Measurements from ENCODE around the gene OSBPL6.
"Not testable (repeated sequence)": the region's sequence is repeated elsewhere in the genome, so short reads cannot be mapped to it uniquely, and the experiment has no call there.

OSBPL6 gene

DNA sequence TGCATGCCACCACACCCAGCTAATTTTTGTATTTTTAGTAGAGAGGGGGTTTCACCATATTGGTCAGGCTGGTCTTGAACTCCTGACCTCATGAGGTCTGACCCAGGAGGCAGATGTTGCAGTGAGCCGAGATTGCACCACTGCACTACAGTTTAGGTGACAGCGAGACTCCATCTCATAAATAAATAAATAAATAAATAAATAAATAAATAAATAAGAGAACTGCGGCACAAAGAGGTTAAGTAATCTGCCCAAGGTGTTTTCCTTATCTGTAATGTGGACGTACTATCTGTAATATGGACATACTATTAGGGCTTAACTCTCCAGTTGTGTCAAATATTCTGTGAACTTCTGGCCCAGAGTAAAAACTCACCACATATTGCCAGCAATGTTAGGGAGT lies 4.1 kb downstream of the OSBPL6 start:
- not testable (repeated sequence) for DNase-seq (ENCODE audit: low spot score)

- no peak for DNase-seq (ENCODE audit: low spot score)
These were observed 5.0 kb downstream of the OSBPL6 start for GRCh38 chr2:178199334-178199733.

DNA sequence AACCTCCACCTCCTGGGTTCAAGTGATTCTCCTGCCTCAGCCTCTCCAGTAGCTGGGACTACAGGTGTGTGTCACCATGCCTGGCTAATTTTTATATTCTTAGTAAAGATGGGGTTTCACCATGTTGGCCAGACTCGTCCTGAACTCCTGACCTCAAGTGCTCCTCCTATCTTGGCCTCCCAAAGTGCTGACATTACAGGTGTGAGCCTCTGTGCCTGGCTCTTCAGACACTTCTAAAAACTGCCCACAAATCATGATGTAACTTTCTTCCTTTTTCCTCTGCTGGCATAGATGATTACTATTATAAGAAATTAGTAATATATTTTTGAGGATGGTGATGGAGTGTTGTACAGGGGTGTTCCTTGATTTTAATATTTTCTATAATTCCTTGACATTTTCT lies 6.0 kb downstream of the OSBPL6 start:
- DNase-seq (ENCODE audit: low spot score), result no peak

DNA sequence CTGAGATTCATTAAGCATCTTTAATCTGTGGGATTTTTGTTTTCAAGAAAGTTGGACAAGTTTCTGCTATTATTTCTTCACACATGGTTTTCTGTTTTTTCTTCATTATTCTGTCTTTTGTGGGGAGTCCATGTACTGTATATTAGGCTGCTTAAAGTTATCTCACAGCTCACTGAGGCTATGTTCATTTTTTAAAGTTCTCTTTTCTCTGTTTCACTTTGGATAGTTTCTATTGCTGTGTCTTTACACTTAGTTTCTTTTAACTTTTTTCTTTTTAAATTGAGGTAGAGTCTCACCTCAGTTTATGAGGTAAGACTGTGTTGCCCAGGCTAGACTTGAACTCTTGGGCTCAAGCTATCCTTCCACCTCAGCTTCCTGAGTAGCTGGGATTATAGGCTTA lies 8.6 kb downstream of the OSBPL6 start:
- no peak for DNase-seq (ENCODE audit: low spot score)

DNA sequence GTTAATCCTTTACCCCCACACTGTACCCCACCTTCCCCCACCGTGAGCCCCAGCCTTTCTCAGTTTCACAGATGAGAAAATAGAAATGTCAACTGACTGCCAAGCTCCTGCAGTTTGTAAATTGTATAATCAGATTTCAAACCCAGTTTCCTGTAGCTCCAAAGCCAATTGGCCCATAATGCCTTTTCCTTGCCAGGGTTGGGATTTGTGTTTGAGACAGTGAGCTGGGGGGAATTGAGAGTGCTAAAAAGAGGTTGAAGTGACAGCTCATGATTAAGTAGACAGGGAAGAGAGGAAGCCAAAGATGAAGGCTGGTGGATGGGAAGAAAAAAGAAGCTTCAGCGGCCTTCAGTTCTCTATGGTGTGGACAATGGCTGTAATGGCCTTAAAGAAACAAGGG lies 10.7 kb downstream of the OSBPL6 start:
- no peak for DNase-seq (ENCODE audit: low spot score)

DNA sequence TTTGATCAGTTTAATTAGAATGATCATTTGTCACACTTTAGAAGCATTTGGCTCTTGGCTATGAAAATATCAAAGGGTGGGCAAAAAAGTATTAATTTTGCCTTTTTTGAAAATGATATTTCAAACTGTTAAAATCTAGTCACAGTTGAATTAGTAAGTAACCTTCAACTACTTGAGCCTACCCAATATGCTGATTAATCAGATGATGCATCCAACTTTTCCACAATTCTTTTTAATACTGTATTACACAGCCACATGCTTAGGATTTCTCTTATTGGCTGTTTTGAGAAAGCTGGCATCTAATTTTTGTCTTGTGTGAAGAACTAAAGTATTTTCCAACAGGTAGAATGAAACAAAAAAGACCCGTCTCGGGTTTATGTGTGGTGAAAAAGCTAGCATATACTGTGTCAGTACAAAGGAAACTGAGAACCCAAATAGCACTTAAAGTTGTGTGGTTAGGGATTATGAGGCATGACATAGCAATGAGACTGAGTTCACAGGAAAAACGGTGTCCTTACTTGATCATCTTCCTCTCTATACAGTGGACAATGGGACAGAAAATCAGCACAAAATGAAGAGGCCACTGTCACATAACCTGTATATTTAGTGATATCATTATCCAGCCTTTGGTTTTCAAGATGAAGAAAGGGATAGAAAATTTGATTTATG lies 11.7 kb downstream of the OSBPL6 start:
- peak; percentile 62 for DNase-seq (ENCODE audit: low spot score)

- no peak for DNase-seq (ENCODE audit: low spot score)
These were observed 14.0 kb downstream of the OSBPL6 start for GRCh38 chr2:178208336-178208735.

DNA sequence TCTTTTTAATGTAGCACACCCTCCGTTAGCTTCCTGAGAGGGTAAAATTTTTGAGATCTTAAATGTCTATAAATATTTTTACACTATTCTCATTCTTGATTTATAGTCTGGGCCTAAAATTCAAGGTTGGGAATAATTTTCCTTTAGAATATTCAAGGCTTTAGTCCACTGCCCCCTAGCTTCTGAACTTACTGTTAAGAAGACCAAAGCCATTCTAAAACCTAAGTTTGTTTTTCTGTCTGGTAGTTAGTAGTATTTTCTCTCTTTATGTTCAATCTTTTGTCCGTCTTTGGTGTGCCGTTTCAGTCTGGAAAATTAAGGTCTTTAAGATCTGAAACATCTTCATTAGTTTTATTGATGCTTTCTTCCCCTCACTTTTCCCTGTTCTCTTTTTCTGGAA lies 14.5 kb downstream of the OSBPL6 start:
- peak; percentile 15 for DNase-seq (ENCODE audit: low spot score)

GRCh38 chr2:178211460-178211859 lies 17.1 kb downstream of the OSBPL6 start:
- DNase-seq (ENCODE audit: low spot score), result no peak

- no peak for DNase-seq (ENCODE audit: low spot score)
These were observed 17.6 kb downstream of the OSBPL6 start for GRCh38 chr2:178211943-178212342.

GRCh38 chr2:178213991-178214390 lies 19.7 kb downstream of the OSBPL6 start:
- no peak for DNase-seq (ENCODE audit: low spot score)

DNA sequence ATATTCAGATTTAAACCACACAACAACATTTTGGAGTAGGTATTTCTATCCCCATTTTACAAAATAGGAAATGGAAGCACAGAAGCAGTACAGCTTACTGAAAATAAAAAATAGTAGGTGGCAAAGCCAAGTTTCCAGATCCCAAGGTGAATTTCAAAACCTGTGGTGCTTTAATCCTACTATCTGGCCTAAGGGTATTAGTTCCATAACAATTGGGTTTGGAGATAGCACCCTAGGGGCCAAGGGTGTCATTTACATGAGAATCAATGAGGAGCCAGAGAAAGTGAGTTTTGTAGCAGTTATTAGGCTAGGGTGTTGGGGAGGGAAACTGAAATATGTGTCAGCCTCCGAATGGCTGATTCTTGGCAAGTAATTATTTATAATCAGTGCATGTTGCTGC lies 24.9 kb downstream of the OSBPL6 start:
- DNase-seq (ENCODE audit: low spot score), result no peak

GRCh38 chr2:178220814-178221213 lies 26.5 kb downstream of the OSBPL6 start:
- DNase-seq (ENCODE audit: low spot score), result no peak

DNA sequence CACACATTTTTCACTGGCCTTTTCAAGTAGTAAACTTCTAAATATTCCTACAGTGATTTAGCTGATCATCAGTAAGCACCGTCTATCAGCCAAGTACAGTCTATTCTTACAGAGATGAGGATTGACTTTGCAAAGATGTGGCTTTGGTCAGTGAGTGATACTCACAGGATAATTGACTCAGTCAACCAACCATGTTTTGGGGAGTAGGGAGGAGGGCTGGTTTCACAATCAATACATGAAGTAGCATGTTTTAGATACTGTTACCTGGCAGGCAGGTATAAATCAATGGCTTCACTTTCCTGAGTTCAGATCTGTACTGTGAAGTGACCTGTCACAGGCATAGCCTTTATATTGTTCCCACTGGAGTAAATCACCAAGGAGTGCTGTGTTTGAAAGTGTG lies 27.2 kb downstream of the OSBPL6 start:
- DNase-seq (ENCODE audit: low spot score), result no peak

DNA sequence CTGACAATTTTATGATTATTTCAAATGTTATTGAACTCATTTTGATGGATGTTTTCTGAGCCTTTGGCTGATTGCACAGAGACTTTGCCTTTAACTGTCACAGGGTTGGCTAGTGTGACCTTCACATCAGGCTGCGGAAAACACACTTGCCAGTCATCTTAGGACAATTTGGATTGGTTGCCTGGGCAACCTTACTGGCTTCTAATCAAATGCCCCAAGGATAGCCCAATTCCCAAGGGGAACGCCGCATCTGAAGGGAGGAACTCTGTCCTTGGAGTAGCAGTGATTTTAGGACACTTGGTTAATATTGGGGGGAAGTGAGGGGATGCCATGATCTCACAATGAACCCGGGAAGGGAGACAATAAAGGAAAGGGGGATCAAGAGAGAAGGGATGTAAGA lies 29.5 kb downstream of the OSBPL6 start:
- DNase-seq (ENCODE audit: low spot score), result no peak

GRCh38 chr2:178225006-178225805 lies 30.9 kb downstream of the OSBPL6 start:
- peak; percentile 53 for DNase-seq (ENCODE audit: low spot score)

- peak; percentile 42 for DNase-seq (ENCODE audit: low spot score)
These were observed 32.9 kb downstream of the OSBPL6 start for GRCh38 chr2:178227187-178227586.

DNA sequence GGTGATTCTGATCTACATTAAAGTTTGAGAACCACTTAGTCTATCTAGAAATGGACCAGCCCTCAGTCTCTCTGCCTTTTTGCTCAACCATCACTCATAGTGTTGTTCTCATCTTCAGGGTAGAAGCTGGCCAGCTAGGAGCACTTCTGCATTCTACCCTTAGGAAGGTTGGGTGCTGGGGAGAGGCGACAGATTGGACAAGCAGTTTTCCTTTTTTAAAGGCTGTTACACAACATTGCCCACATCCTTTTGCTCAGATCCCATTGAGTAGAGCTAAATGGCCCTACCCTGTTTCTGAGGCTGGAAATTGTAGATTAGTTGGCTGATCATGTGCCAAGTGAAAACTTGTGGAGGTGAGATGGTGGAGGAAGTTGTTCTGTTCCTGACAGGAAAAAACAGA lies 35.6 kb downstream of the OSBPL6 start:
- no peak for DNase-seq (ENCODE audit: low spot score)

- no peak for DNase-seq (ENCODE audit: low spot score)
These were observed 36.1 kb downstream of the OSBPL6 start for GRCh38 chr2:178230396-178230795.

DNA sequence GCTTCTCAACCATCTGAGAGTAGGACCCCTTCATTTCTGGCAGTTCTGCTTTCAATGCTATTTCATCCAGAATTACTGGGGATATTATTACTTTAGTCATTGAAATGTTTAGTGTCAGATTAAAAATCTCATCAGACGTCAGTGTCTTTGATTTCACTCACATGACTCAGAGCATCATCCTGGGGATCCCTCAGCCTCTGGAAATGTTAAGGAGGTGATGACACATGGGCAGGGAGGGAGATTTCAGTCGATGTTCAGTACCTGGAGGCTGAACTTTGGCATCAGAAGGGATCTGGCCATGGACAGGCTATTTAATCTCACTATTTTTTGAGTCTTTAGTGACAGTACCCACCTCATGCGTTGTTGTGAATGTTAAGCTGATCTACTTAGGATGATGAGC lies 39.1 kb downstream of the OSBPL6 start:
- no peak for DNase-seq (ENCODE audit: low spot score)

DNA sequence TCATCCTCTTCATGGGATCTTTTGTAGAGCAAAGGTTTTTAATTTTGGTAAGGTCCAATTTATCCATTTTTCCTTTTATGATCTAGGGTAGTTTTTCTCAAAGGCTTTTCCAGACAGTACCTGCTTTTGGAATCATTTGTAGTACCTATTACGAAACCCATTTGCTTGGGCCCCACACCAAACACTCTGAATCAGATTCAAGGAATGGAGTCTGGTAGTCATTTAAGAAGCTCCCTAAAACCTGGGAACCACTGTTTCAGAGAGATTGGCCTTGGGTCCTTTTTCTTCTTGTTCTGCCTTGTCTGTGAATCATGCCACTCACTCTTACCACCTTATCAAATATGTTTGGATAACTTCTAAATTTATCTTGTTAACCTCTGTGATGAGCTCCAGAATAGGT lies 40.3 kb downstream of the OSBPL6 start:
- peak; percentile 28 for DNase-seq (ENCODE audit: low spot score)

DNA sequence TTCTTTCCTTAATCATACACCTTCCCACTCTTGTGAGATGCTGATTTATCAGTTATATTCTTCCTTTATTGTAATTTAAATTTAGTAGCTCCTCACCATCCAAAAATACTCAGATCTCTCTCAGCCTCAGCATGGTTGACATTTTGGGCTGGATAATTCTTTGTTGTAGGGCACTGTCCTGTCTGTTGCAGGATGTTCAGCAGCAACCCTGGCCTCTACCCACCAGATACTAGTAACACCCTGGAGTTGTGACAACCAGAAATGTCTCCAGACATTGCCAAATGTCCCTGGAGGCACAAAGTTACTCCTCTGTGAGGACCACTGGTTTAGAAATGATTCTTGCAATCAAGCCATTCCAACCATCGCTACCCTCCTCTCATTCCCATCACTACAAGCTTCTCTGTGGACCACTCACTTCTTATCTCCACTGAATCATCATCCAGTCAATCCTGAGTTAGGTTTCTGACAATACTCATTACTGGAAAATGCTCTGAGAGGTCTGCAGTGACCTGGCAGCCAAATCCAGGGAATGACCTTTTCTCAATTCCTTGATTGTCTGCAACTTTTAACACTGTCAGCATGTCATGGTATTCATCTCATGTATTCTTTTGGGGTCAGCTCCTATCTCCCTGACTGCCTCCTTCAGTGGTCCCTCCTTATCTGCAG lies 43.3 kb downstream of the OSBPL6 start:
- no peak for DNase-seq (ENCODE audit: low spot score)

GRCh38 chr2:178238154-178238521 lies 43.8 kb downstream of the OSBPL6 start:
- DNase-seq (ENCODE audit: low spot score), result no peak
